Left ventricle myocardium inferior (tissue), 1 donor: ENCODE data around the gene SPOCK3. TPM values are rescaled to one million over a fixed set of nuclear protein-coding genes. Genes with fewer than 3 reads are reported as not detected.

Experiments
- DNase-seq: peaks from one replicate; pipeline ENCODE4 v3.0.0-alpha.2; 2020
- H3K27ac ChIP-seq: fragments of 200-600 bp; replicated peaks from 2 replicates; pipeline ENCODE4 v1.8.0; 2021
- H3K27me3 ChIP-seq: fragments of 200-600 bp; 2 replicates; pipeline ENCODE4 v1.8.0; 2021; ENCODE audit warnings: low read depth
- H3K36me3 ChIP-seq: fragments of 200-600 bp; 2 replicates; pipeline ENCODE4 v1.8.0; 2021
- H3K4me1 ChIP-seq: fragments of 200-600 bp; 2 replicates; pipeline ENCODE4 v1.8.0; 2021
- H3K4me3 ChIP-seq: fragments of 200-600 bp; 2 replicates; pipeline ENCODE4 v1.8.0; 2021; ENCODE audit warnings: mild to moderate bottlenecking, moderate library complexity
- H3K9me3 ChIP-seq: fragments of 200-600 bp; replicated peaks from 2 replicates; pipeline ENCODE4 v1.8.0; 2021
- intact Hi-C: fragments of 100-400 bp; cut with micrococcal nuclease; formaldehyde crosslinking; loops from one replicate; pipeline ENCODE4 v1.11.0; 2022
- total RNA-seq: library from RNA; stranded (reverse); fragmentation: NEBNext Ultra II Directional; extraction: Animal tissue kit (Norgen Biotek cat#: 25700); gene quantifications from one replicate; pipeline ENCODE4 v1.2.1, GENCODE V29; 2021
- TF ChIP-seq, protein P1 (sequence below): fragments of 200-600 bp; IDR thresholded peaks from 2 replicates; pipeline ENCODE4 v1.8.0; 2021; ENCODE audit warnings: antibody characterized with exemption, mild to moderate bottlenecking, borderline replicate concordance
- donor health status: DM: no; HTN: yes; CAD: no; lungs with severe emphysema.

SPOCK3 gene
- total RNA-seq, 1 donor from 2014 or later = 0.22 TPM

DNA sequence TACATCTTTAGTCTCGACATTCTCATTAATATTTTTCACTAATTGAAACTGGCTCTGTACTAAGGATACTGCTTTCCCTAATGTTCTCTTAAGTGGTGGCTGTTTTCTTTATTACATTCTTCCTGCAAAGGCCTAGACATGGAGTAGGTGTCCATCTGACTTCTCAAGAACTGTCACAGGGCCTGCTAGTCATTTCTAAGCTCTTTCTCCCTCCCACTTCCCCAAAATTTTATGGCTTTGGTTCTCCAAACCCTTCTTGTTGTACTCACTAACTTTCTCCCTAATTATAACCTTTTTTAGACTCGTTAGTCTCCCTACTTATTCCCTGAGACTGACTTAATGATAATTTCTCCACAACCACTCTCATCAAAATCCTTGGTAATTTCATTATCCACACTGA, 133.3 kb downstream of the SPOCK3 start:
- peaks cover 13% of the 10 kb centered on the region for H3K4me1 ChIP-seq
- no peaks in the 10 kb centered on the region for H3K36me3 ChIP-seq
- no peak overlapping the region for H3K4me3 ChIP-seq
- H3K27me3 ChIP-seq = no peaks in the 10 kb centered on the region
- intact Hi-C loops = no loop called here
- H3K27ac ChIP-seq = peak overlapping the region; percentile 74
- TF ChIP-seq, protein P1, sequence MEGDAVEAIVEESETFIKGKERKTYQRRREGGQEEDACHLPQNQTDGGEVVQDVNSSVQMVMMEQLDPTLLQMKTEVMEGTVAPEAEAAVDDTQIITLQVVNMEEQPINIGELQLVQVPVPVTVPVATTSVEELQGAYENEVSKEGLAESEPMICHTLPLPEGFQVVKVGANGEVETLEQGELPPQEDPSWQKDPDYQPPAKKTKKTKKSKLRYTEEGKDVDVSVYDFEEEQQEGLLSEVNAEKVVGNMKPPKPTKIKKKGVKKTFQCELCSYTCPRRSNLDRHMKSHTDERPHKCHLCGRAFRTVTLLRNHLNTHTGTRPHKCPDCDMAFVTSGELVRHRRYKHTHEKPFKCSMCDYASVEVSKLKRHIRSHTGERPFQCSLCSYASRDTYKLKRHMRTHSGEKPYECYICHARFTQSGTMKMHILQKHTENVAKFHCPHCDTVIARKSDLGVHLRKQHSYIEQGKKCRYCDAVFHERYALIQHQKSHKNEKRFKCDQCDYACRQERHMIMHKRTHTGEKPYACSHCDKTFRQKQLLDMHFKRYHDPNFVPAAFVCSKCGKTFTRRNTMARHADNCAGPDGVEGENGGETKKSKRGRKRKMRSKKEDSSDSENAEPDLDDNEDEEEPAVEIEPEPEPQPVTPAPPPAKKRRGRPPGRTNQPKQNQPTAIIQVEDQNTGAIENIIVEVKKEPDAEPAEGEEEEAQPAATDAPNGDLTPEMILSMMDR = no peak
- DNase-seq = no peak
- H3K9me3 ChIP-seq = peaks cover 12% of the 10 kb centered on the region

DNA sequence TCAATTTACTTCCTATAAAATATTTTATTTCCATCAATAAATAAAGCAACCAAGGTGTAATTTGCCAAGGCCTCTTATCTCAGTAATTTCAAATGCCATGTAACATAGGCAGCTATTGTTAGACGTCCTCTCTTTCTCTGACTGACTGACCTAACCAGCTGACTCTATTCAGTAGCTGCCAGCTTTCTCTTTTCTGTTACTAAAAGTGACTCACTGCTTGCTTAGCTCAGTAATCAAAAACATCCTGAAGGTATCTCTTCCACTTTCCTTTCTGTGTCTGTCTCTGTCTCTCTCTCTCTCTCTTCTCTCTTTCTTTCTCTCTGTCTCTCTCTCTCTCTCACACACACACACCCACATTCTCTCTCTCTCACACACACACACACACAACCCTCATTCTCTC, 134.2 kb downstream of the SPOCK3 start:
- H3K9me3 ChIP-seq = peaks cover 6% of the 10 kb centered on the region
- peaks cover 13% of the 10 kb centered on the region for H3K4me1 ChIP-seq
- TF ChIP-seq, protein P1 = no peak
- no peaks in the 10 kb centered on the region for H3K36me3 ChIP-seq
- H3K27ac ChIP-seq = peak overlapping the region; percentile 74
- no peak overlapping the region for H3K4me3 ChIP-seq
- no peaks in the 10 kb centered on the region for H3K27me3 ChIP-seq
- intact Hi-C loops = no loop called here
- no peak for DNase-seq

- TF ChIP-seq, protein P1 = no peak
- Histone ChIP-seq H3K4me3 (no peak overlapping the region), H3K27ac (no peak overlapping the region), H3K36me3 (no peaks in the 10 kb centered on the region), H3K27me3 (no peaks in the 10 kb centered on the region), H3K4me1 (no peaks in the 10 kb centered on the region), H3K9me3 (no peaks in the 10 kb centered on the region)
- no peak for DNase-seq
- intact Hi-C loops = no loop called here
Observed at GRCh38 chr4:167088115-167088514, 146.2 kb downstream of the SPOCK3 start.

DNA sequence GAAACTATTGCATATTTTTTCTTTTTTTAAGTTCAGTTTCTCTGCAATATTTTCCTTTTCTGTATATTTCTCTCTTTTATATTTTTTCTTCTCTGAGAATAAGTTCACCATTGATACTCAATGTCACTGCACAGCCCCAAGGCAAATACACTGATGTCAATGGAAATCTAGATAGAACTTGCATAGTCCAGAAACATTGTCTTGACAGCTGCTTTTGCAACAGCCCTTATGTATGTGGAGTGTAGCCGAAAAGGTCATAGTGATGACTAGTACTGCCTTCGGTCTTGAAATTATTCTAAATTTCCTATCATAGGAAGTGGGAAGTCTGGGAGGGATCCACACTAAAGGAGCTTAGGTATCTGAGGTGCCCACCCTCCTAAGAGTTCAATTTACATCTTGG, 150.0 kb downstream of the SPOCK3 start:
- Histone ChIP-seq H3K36me3 (no peaks in the 10 kb centered on the region), H3K27ac (no peak overlapping the region), H3K4me1 (no peaks in the 10 kb centered on the region), H3K9me3 (no peaks in the 10 kb centered on the region), H3K27me3 (no peaks in the 10 kb centered on the region), H3K4me3 (no peak overlapping the region)
- TF ChIP-seq, protein P1 = no peak
- intact Hi-C loops = no loop called here
- DNase-seq = no peak

- TF ChIP-seq, protein P1 = no peak
- intact Hi-C loops = no loop called here
- no peak for DNase-seq
- no peaks in the 10 kb centered on the region for H3K4me1 ChIP-seq
- H3K36me3 ChIP-seq = no peaks in the 10 kb centered on the region
- H3K4me3 ChIP-seq = no peak overlapping the region
- H3K27ac ChIP-seq = no peak overlapping the region
- H3K9me3 ChIP-seq = no peaks in the 10 kb centered on the region
- H3K27me3 ChIP-seq = no peaks in the 10 kb centered on the region
Observed at GRCh38 chr4:167079762-167080161, 154.5 kb downstream of the SPOCK3 start.
